Stimulated activated CD8-positive, alpha-beta memory T cell treated with anti-CD3 and anti-CD28 coated beads, Interleukin-4, amount 100 ng/mL, for 24 hours (primary cell): ENCODE measurements around the gene OCLN.
"Not testable (repeated sequence)": the region's sequence is repeated elsewhere in the genome, so short reads cannot be mapped to it uniquely, and the experiment has no call there.

Experiments
- DNase-seq: peaks from one replicate; pipeline ENCODE4 v3.0.0-alpha.2; 2020; ENCODE audit warnings: low read depth

The OCLN gene, protein sequence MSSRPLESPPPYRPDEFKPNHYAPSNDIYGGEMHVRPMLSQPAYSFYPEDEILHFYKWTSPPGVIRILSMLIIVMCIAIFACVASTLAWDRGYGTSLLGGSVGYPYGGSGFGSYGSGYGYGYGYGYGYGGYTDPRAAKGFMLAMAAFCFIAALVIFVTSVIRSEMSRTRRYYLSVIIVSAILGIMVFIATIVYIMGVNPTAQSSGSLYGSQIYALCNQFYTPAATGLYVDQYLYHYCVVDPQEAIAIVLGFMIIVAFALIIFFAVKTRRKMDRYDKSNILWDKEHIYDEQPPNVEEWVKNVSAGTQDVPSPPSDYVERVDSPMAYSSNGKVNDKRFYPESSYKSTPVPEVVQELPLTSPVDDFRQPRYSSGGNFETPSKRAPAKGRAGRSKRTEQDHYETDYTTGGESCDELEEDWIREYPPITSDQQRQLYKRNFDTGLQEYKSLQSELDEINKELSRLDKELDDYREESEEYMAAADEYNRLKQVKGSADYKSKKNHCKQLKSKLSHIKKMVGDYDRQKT

DNA sequence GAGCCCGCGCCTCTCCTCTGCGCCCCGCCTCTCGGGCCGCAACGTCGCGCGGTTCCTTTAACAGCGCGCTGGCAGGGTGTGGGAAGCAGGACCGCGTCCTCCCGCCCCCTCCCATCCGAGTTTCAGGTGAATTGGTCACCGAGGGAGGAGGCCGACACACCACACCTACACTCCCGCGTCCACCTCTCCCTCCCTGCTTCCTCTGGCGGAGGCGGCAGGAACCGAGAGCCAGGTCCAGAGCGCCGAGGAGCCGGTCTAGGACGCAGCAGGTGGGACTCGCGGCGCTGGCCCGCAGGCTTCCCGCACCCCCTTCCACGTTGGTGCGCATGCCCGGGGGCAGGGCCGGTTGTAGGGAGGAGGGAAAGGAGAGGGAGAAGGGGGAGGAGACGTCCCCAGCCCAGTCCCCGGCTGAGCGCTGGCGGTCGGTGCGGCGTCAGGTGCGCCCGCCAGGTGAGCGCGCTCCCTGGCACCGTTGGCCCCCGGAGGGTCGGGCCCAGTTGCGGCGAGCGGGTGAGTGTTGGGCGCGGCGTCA lies at the start of gene OCLN:
Gene OCLN, plus strand, starts transcription at position 400 of the 532 bp plus-strand sequence. CDS start 11,455 bp downstream, outside the sequence.
- peak; percentile 21 for DNase-seq

DNA sequence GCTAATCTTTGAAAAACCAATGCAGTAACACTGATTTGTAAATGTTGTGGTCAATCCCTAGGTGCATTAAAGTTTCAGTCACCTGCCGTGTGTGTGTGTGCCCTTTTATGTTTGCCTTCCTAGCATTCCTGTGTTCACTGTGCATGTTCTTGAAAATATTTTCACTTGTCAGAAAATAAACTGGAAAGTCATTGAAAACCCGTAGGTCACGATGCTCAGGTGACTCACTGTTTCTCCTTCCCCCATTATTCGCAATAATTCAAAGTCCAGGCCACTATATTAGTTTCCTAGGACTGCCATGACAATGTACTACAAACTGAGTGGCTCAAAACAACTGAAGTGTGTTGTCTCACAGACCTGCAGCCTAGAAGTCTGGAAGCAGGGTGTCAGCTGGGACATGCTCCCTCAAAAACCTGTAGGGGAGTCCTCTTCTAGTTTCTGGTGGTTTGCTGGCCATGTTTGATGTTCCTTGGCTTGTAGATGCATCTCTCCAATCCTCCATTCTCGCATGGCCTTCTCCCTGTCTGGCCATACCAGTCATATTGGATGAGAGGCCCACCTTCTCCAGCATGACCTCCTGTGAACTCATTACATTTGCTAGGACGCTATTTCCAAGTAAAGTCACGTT lies 48.3 kb upstream of the OCLN start:
- no peak for DNase-seq

DNA sequence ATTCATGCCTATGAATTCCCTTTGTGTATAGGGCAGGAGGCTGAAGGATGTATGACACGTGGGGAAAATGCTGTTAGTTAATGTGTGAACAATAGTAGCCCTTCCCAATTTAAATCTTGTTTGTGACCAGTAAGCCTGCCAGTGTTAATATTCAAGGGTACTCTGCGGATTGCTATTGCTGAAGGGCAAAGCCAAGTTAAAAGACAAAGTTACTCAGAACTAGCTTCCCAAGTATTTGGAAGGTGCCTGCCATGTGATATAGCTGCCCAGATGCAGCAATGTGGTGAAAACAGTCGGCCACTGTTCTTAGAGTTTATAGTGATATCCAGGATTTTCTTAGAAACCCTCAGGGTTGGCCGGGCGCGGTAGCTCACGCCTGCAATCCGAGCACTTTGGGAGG lies 43.1 kb upstream of the OCLN start:
- DNase-seq, result no peak

DNA sequence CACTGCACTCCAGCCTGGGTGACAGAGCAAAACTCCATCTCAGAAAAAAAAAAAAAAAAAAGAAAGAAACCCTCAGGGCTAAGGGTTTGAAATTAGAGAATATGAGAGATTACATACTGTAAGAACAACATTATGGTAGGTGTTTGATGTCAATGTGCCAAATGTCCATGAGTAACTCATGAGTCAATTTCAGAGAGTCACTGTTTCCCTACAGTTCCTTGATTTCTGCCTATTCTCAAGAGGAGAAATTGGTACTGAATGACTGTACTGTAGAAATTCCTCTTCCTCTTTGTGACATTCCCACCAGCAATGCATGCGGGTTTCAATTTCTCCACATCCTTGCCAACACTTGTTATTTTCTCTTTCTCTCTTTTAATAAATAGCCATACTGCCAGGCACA lies 42.5 kb upstream of the OCLN start:
- DNase-seq, result no peak

DNA sequence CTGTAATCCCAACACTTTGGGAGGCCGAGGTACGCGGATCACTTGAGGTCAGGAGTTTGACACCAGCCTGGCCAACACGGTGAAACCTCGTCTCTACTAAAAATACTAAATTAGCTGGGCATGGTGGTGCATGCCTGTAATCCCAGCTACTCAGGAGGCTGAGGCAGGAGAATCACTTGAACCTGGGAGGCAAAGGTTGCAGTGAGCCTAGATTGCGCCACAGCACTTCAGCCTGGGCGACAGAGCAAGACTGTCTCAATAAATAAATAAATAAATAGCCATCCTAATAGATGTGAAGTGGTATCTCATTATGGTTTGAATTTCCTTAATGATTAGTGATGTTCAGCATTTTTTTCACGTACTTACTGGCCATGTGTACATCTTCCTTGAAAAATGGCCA lies 42.1 kb upstream of the OCLN start:
- DNase-seq, result not testable (repeated sequence)

DNA sequence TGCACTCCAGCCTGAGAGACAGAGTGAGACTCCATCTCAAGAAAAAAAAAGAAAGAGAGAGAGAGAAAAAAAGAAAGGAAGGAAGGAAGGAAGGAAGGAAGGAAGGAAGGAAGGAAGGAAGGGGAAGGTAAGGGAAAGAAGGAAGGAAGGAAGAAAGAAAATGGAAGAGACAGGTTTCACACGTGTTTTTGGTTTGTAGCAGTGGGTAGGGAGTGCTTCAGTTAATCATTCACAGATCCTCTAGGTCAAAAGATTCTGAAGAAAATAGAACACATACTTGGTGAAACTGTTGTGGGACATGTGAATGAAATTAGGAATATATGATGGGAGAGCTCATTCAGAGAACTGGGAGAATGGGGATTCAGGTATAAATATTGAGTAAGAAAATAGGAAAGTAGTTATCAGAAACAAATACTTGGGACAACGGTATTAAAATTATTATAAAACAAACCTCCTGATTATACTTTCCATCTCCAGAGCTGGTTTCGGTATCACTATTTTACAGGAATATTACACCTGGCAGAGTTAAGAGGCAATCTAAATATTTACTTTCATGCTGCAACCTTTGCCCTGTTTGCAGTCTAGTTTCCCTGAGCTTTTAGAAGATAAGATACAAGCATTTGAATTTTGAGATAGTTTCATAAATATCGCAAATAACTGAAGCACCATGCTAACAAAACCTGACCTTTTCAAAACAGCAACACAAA lies 40.5 kb upstream of the OCLN start:
- no peak for DNase-seq

DNA sequence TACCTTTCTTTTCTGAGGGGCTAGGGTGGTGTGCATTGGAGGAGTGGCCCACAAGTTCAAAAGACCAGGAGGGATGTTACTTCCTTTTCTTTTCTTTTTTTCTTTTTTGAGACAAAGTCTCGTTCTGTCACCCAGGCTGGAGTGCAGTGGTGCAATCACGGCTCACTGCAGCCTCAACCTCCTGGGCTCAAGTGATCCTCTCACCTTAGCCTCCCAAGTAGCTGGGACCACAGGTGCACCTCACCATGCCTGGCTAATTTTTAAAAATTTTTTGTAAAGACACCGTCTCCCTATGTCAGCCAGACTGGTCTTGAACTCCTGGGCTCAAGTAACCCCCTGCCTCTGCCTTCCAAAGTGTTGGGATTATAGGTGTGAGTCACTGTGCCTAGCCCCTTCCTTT lies 39.1 kb upstream of the OCLN start:
- DNase-seq, result not testable (repeated sequence)

DNA sequence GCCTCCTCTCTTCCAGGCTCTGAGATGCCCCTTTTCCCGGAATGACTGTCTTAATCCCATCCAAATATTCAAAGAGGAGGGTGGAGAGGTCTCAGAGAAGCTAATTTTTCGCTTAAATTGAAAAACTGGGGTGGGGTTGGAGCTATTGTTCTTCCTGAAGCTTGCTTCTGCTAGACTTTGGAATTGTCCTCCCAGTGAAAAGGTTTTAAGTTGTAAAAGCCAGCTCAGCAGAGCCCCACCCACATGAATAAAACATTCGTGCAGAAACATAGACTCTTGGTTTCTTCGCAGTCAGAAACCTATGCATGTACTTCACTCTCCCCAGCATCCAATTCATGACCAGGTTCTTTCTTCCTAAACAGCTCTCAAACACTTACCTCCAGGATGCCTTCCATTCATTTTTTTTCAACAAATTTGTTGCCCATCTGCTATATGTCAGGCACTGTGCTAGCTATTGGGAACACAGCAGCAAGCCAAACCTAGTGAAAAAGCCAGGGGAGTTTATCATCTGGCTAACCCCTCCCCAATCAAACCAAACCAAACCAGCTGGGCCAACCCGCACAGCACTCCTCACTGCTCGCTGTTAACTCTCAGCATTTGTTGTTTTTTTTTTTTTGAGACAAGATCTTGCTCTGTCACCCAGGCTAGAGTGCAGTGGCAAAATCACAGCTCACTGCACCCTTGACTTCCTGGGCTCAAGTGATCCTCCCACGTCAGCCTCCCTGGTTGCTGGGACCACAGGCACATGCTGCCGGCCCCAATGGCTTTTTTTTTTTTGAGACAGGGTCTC lies 37.9 kb upstream of the OCLN start:
- no peak for DNase-seq

DNA sequence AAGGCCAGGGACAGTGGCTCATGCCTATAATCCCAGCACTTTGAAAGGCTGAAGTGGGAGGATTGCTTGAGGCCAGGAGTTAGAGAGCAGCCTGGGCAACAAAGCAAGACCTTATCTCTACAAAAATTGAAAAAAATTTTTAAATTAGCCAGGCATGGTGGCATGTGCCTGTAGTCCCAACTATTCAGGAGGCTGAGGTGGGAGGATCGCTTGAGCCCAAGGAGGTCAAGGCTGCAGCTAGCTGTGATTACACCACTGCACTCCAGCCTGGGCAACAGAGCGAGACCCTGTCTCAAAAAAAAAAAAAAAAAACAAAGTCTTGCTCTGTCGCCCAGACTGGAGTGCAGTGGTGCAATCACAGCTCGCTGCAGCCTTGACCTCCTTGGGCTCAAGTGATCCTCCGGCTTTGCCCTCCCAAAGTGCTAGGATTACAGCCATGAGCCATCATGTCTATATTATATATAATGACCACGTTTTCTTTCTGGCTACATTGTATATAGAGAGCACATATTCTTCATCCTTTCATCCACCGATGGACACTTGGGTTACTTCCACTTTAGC lies 37.1 kb upstream of the OCLN start:
- not testable (repeated sequence) for DNase-seq

DNA sequence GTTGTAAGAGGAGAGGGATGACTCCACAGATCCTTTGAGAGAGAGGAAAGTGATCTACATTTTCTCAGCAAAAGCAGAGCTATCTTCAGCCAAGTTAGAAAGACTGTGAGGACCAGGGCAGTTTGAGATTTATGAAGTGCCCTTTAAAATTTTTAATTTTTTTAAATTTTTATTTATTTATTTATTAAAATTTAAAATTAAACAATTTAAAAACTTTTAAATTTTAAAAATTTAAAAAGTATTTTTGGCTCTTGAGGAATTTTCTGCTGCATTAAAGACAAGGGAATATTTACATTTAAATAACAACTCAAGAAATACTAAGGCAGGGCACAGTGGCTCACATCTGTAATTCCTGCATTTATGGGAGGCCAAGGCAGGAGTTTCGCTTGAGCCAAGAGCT lies 30.4 kb upstream of the OCLN start:
- no peak for DNase-seq

DNA sequence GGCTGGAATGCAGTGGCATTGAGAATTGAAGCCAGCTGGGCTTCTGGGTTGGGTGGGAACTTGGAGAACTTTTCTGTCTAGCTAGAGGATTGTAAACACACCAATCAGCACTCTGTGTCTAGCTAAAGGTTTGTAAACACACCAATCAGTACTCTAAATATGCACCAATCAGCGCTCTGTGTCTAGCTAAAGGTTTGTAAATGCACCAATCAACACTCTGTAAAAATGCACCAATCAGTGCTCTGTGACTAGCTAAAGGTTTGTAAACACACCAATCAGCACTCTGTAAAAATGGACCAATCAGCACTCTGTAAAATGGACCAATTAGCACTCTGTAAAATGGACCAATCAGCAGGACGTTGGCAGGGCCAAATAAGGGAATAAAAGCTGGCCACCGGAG lies 26.2 kb upstream of the OCLN start:
- not testable (repeated sequence) for DNase-seq

DNA sequence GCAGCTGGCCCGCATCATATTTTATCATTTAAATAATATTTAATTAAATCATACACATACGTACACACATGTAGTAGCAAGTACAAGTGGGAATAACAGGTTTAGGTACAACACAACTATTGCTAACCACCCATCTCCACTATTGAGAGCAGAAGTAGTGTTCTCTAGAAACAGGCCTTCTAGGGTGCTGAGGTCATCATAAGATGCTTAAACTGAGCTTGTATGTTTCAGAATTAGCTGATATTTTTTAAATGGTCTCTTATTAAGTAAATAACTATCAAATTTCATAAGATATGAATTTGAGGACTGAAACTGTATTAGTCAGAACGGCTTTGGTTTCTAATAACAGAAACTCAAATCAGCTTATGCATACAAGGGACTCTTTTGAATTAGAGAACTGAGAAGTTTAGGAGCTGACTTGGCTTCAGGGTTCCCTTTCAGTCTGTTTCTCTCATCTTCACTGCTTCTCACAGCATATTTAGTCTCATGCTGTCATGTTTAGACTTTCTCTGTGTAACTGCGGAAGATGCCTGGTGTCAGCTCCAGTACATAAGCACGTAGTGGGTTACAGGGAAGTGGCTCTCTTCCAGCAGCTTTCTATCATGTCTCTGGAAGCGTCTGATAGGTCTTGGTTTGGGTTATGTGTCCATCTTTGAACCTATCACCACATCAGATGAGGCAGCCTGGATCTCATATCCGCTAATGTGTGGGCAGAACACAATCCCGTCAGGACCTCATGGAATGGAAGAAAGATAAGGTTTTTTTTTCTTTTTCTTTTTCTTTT lies 25.0 kb upstream of the OCLN start:
- no peak for DNase-seq

DNA sequence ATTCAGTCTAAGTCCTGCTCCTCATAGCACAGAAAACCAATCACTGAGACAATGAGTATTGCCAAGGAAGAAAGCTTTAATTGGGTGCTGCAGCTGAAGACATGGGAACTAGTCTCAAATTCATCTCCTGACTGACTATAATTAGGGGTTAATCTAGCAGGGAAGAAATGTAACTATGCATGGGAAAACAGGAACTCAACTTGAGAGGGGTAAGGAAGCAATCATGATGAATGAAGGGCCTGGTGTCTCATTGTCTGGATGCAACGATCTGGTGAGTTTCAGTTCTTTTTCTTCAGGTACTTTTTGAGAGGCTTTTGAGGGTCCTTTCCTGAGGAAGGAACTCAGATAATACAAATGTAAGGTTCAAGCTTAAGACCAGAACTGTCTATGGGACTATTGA lies 24.0 kb upstream of the OCLN start:
- DNase-seq, result no peak

DNA sequence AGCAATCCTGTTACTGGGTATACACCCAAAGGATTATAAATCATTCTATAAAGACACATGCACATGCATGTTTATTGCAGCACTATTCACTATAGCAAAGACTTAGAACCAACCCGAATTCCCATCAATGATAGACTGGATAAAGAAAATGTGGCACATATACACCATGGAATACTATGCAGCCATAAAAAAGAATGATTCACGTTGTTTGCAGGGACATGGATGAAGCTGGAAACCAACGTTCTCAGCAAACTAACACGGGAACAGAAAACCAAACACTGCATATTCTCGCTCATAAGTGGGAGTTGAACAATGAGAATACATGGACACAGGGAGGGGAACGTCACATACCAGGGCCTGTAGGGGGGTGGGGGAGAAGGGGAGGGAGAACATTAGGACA lies 21.1 kb upstream of the OCLN start:
- not testable (repeated sequence) for DNase-seq

DNA sequence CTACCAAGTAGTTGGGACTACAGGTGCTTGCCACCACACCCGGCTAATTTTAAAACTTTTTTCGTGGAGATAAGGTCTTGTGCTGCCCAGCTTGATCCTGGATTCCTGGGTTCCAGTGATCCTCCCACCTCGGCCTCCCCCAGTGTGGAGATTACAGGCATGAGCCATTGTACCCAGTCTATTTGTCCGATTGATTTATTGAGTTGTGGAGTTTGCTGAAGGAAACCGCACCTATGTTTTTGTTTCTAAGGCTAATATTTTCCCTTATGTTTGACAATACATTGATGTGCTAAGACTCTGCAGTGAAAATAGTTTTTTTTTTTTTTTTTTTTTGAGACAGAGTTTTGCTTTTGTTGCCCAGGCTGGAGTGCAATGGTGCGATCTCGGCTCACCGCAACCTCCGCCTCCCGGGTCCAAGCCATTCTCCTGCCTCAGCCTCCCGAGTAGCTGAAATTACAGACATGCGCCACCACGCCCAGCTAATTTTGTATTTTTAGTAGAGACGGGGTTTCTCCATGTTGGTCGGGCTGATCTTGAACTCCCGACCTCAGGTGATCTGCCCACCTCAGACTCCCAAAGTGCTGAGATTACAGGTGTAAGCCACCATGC lies 20.0 kb upstream of the OCLN start:
- DNase-seq, result not testable (repeated sequence)

DNA sequence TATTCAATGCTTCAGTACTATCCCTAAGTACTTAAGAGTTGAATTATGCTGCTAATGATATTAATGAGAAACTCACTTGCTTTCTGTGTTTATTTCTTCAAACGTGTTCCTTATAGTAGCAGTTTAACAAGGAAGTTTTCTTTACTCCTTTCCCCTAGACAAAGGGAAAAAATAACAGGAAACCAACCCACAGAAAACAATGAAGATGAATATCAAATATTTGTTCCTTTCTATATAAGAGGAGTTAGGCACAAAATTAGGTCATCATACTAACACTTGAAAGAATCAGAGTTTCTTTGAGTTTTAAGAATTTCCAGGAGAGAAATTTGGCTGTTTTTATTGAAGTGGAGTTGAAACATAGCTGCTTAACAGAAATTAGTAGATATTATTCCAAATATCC lies 15.4 kb upstream of the OCLN start:
- no peak for DNase-seq

DNA sequence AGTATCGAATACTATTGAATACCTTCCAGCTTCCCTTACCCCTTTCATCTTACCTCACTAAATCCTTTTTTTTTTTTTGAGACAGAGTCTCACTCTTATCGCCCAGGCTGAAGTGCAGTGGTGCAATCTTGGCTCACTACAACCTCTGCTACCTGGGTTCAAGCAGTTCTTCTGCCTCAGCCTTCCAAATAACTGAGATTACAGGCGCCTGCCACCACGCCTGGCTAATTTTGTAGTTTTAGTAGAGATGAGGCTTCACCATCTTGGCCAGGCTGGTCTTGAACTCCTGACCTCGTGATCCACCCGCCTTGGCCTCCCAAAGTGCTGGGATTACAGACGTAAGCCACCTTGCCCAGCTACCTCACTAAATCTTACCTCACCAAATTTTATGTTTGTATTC lies 14.3 kb upstream of the OCLN start:
- DNase-seq, result not testable (repeated sequence)

DNA sequence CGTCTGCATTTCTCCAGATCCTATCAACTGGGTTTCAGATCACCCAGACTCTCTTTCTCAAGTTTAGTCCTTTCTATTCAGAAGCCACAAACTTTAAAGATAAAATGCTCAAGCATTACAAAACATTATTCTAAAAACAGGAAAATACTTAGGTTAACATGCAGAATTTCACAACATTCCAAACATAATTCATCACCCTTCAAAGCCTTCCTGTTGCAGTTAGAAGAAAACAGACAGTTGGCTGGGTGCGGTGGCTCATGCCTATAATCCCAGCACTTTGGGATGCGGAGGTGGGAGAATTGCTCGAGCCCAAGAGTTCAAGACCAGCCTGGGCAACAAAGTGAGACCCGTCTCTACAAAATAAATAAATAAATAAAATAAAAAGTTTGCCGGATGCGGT lies 7.7 kb upstream of the OCLN start:
- no peak for DNase-seq

DNA sequence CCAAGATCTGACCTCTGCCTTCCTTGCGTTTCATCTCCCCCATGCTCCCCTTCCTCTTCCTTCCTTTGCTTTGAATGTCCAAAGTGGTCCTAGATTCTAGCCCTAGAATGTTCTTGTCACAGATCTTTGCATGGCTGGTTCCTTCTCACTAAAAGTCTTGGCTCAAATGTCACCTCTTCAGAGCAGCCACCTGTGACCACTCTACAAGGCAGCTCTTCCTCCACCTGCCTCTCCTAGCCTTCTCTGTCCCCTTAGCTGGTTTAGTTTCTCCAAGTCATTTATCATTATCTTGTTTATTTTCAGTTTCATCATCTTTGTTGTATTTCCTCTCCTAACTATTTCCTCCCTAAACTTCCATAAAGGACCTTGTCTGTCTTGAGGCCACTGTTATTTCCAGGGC lies 7.1 kb upstream of the OCLN start:
- no peak for DNase-seq

DNA sequence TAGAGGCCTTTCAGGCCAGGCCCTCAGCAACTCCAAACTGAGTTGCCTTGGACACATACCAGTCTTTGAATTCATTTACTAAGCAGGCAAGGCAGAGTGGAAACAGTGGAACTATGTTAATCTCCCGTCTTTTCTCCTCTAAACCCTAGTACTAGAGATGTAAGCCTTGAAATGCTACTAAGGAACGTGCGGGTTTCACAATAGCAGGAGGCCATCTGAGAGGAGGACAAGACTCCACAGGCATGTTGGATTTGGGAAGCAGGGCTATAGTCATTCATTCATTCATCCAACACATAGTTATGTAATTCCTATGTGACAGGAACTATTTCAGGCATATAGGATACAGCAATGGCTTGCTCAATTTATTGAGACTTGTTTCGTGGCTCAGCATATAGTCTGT lies 3.3 kb upstream of the OCLN start:
- DNase-seq, result no peak
